Dermis blood vessel endothelial cell (primary cell): ENCODE data around the gene CELSR1. TPM values are rescaled to one million over a fixed set of nuclear protein-coding genes. Genes with fewer than 3 reads are reported as not detected.
A peak's percentile ranks its signal among the peaks of the same experiment; 100 is the strongest.

ENCODE experiments used
- DNase-seq: peaks from one replicate; pipeline ENCODE4 v3.0.0; 2010
- total RNA-seq: library from RNA; depleted of rRNA; stranded (reverse); fragments of >200 nt; gene quantifications from 2 replicates; pipeline ENCODE4 v1.2.3, GENCODE V29; 2014

The CELSR1 gene
- total RNA-seq, 1 donor from 2014 or later = 28.2 TPM

GRCh38 chr22:46360097-46360496 is 177.3 kb downstream of the CELSR1 start:
- DNase-seq = no peak

- no peak for DNase-seq
These were observed 178.1 kb downstream of the CELSR1 start for GRCh38 chr22:46359362-46359761.

GRCh38 chr22:46358766-46359165 is 178.7 kb downstream of the CELSR1 start:
- DNase-seq = no peak

GRCh38 chr22:46357711-46358520 is 179.5 kb downstream of the CELSR1 start:
- DNase-seq = no peak

GRCh38 chr22:46356496-46357480 is 180.6 kb downstream of the CELSR1 start:
- no peak for DNase-seq

- DNase-seq = no peak
These were observed 181.4 kb downstream of the CELSR1 start for GRCh38 chr22:46355996-46356471.

GRCh38 chr22:46355369-46355995 is 181.9 kb downstream of the CELSR1 start:
- peak; percentile 78 for DNase-seq

GRCh38 chr22:46354993-46355305 is 182.5 kb downstream of the CELSR1 start:
- no peak for DNase-seq

GRCh38 chr22:46354176-46354992 is 183.0 kb downstream of the CELSR1 start:
- no peak for DNase-seq

- DNase-seq = no peak
These were observed 183.8 kb downstream of the CELSR1 start for GRCh38 chr22:46353483-46354105.

GRCh38 chr22:46352691-46353386 is 184.6 kb downstream of the CELSR1 start:
- peak; percentile 78 for DNase-seq

GRCh38 chr22:46352276-46352675 is 185.1 kb downstream of the CELSR1 start:
- DNase-seq = no peak

GRCh38 chr22:46351767-46352166 is 185.7 kb downstream of the CELSR1 start:
- DNase-seq = no peak

- DNase-seq = no peak
These were observed 186.2 kb downstream of the CELSR1 start for GRCh38 chr22:46351131-46351735.

GRCh38 chr22:46350646-46351045 is 186.8 kb downstream of the CELSR1 start:
- DNase-seq = no peak

GRCh38 chr22:46350121-46350520 is 187.3 kb downstream of the CELSR1 start:
- no peak for DNase-seq

- DNase-seq = no peak
These were observed 187.7 kb downstream of the CELSR1 start for GRCh38 chr22:46349681-46350080.

GRCh38 chr22:46349238-46349637 is 188.2 kb downstream of the CELSR1 start:
- no peak for DNase-seq

GRCh38 chr22:46348099-46348695 is 189.2 kb downstream of the CELSR1 start:
- no peak for DNase-seq

- no peak for DNase-seq
These were observed 189.8 kb downstream of the CELSR1 start for GRCh38 chr22:46347646-46348045.
